Uterus (tissue), 4 donors: Measurements from ENCODE around the gene SNX10. TPM values are rescaled to one million over a fixed set of nuclear protein-coding genes. Genes with fewer than 3 reads are reported as not detected.

ENCODE experiments used
- DNase-seq, 2 donors: peaks; one replicate each; pipeline ENCODE4 v3.0.0-alpha.2; 2019 to 2020
- H3K27ac ChIP-seq, 2 donors: fragments of 200-600 bp; sonication (generic); 1 replicate in 1 of 2; 2 replicates in 1 of 2; pipeline ENCODE4 v1.5.1; 2016 to 2018
- H3K27me3 ChIP-seq, 2 donors: fragments of 200-600 bp; sonication (generic); one replicate each; pipeline ENCODE4 v1.5.1; 2018 to 2019; ENCODE audit warnings: control low read depth in 1 of 2
- H3K36me3 ChIP-seq, 2 donors: fragments of 200-600 bp; sonication (generic); one replicate each; pipeline ENCODE4 v1.5.1; 2019; ENCODE audit warnings: control low read depth in 1 of 2
- H3K4me1 ChIP-seq, 2 donors: fragments of 200-600 bp; sonication (generic); one replicate each; pipeline ENCODE4 v1.5.1; 2018 to 2019; ENCODE audit warnings: control low read depth in 1 of 2
- H3K4me3 ChIP-seq, 2 donors: fragments of 200-600 bp; sonication (generic); 1 replicate in 1 of 2; 2 replicates in 1 of 2; pipeline ENCODE4 v1.5.1; 2018 to 2019; ENCODE audit warnings: mild to moderate bottlenecking in 1 of 2
- H3K9me3 ChIP-seq, 2 donors: fragments of 200-600 bp; sonication (generic); one replicate each; pipeline ENCODE4 v1.5.1; 2019; ENCODE audit warnings: control low read depth in 1 of 2
- POLR2A ChIP-seq, 2 donors: fragments of 450-650 bp; IDR thresholded peaks; one replicate each; pipeline ENCODE4 v1.6.1; 2016; ENCODE audit warnings: antibody characterized with exemption in 2 of 2, mild to moderate bottlenecking in 1 of 2, moderate library complexity in 1 of 2
- intact Hi-C: fragments of 100-400 bp; cut with DNase I; formaldehyde crosslinking; loops from one replicate; pipeline ENCODE4 v1.15.1; 2023; ENCODE audit warnings: low total_unique reads
- total RNA-seq, 4 donors: library from RNA; depleted of rRNA in 3 of 4; stranded (reverse); fragments of >200 nt in 3 of 4; gene quantifications; one replicate each; pipeline versions ENCODE4 v1.1.0 to v1.2.4, GENCODE V29; 2014 to 2023
- TF ChIP-seq, protein P1 (sequence below), 4 experiments: fragments of 200-600 bp in 2 of 4; fragments of 450-650 bp in 2 of 4; sonication (generic) in 2 of 4; IDR thresholded peaks; one replicate each; pipeline ENCODE4 v1.5.1; 2016 to 2019; ENCODE audit warnings: antibody characterized with exemption in 4 of 4, mild to moderate bottlenecking in 2 of 4, moderate library complexity in 1 of 4
- donor health status: DM: yes; HTN: yes; CAD: no.

The SNX10 gene
- total RNA-seq, 4 donors from 2014 or later, result 7.7 to 16.8 (median 9.7) TPM

DNA sequence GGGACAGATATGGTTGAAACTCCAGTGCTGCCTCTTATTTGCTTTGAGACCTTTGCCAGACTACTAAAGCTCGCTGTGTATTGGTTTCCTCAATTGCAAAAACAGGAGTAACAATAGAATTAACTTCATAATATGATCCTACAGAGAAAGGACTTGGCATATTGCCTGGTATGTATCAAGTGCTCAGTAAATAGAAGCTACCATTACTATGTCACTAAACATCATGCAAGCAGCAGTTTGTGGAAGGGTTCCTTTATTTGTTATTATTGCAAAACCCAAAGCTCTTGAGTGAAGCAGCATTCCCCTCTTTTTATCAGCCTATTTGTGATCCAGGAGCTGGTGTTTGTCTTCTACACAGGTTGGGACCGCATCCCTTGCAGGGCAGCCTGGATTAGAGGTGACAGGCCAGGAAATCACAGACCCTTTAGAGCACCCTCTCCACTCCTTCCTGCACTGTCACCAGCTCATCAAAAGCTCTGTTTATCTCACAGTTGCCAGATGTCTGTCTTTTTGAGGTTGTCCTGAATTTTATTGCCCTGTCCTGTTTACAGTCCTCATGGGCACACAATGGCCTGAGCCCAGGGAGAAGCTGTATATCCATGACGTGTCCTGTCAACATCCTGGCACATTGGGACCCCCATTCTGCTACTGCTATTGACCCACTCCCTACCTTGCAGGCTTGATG is 121.5 kb downstream of the SNX10 start:
- no peaks in the 10 kb centered on the region for H3K4me1 ChIP-seq
- H3K36me3 ChIP-seq, result no peaks in the 10 kb centered on the region
- H3K4me3 ChIP-seq, result no peak overlapping the region
- DNase-seq, result no peak
- no peak overlapping the region for H3K27ac ChIP-seq
- intact Hi-C loops, result no loop called here
- TF ChIP-seq, protein P1, sequence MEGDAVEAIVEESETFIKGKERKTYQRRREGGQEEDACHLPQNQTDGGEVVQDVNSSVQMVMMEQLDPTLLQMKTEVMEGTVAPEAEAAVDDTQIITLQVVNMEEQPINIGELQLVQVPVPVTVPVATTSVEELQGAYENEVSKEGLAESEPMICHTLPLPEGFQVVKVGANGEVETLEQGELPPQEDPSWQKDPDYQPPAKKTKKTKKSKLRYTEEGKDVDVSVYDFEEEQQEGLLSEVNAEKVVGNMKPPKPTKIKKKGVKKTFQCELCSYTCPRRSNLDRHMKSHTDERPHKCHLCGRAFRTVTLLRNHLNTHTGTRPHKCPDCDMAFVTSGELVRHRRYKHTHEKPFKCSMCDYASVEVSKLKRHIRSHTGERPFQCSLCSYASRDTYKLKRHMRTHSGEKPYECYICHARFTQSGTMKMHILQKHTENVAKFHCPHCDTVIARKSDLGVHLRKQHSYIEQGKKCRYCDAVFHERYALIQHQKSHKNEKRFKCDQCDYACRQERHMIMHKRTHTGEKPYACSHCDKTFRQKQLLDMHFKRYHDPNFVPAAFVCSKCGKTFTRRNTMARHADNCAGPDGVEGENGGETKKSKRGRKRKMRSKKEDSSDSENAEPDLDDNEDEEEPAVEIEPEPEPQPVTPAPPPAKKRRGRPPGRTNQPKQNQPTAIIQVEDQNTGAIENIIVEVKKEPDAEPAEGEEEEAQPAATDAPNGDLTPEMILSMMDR (IDR thresholded peaks at IDR 0.05), result no peak
- no peak for TF ChIP-seq POLR2A (IDR thresholded peaks at IDR 0.05)
- no peaks in the 10 kb centered on the region for H3K27me3 ChIP-seq
- no peaks in the 10 kb centered on the region for H3K9me3 ChIP-seq

GRCh38 chr7:26416004-26416403 is 124.3 kb downstream of the SNX10 start:
- H3K9me3 ChIP-seq, result no peaks in the 10 kb centered on the region
- no peak overlapping the region for H3K4me3 ChIP-seq
- intact Hi-C loops, result no loop called here
- no peaks in the 10 kb centered on the region for H3K27me3 ChIP-seq
- DNase-seq, result no peak
- H3K4me1 ChIP-seq, result no peaks in the 10 kb centered on the region
- TF ChIP-seq, protein P1 (IDR thresholded peaks at IDR 0.05), result no peak
- no peak for TF ChIP-seq POLR2A (IDR thresholded peaks at IDR 0.05)
- H3K36me3 ChIP-seq, result no peaks in the 10 kb centered on the region
- H3K27ac ChIP-seq, result no peak overlapping the region

DNA sequence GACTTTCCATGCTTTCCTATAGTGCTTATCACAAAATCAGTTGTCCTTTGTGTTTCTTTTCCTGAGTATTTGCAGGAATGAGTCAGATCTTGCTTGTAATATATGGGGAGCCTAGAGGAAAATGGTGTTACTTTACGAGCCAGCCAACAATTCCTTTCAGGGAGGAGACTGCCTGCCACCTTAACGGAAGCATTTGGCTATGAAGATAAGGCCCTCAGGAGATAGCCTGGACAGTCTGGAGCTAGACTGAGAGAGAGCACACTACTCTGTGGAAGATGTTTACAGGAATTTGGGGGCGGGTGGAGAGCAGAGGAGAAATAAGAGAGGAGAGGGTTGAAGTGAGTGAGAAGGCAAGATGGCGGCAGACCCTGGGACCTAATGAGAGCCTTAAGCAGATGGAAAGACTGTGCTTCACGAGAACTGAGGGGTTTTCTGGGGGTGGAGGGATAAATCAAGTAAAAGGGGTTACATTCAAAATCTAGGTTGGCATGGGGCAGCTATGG is 126.3 kb downstream of the SNX10 start:
- peak in 1 of 2 donors; percentile 21 for DNase-seq
- TF ChIP-seq POLR2A (IDR thresholded peaks at IDR 0.05), result no peak
- TF ChIP-seq, protein P1 (IDR thresholded peaks at IDR 0.05), result no peak

GRCh38 chr7:26419198-26419597 is 127.5 kb downstream of the SNX10 start:
- TF ChIP-seq, protein P1 (IDR thresholded peaks at IDR 0.05), result no peak
- no peak for TF ChIP-seq POLR2A (IDR thresholded peaks at IDR 0.05)
- Histone ChIP-seq H3K27me3 (no peaks in the 10 kb centered on the region), H3K27ac (no peak overlapping the region), H3K4me1 (no peaks in the 10 kb centered on the region), H3K36me3 (no peaks in the 10 kb centered on the region), H3K9me3 (no peaks in the 10 kb centered on the region), H3K4me3 (no peak overlapping the region)
- no peak for DNase-seq
- intact Hi-C loops, result no loop called here

More for the DNA sequence above, 126.3 kb downstream of the SNX10 start:
- intact Hi-C loops, result no loop called here
- no peaks in the 10 kb centered on the region for H3K36me3 ChIP-seq
- H3K4me3 ChIP-seq, result no peak overlapping the region
- H3K27me3 ChIP-seq, result no peaks in the 10 kb centered on the region
- H3K27ac ChIP-seq, result peak overlapping the region; percentile 17 to 40
- no peaks in the 10 kb centered on the region for H3K4me1 ChIP-seq
- no peaks in the 10 kb centered on the region for H3K9me3 ChIP-seq

DNA sequence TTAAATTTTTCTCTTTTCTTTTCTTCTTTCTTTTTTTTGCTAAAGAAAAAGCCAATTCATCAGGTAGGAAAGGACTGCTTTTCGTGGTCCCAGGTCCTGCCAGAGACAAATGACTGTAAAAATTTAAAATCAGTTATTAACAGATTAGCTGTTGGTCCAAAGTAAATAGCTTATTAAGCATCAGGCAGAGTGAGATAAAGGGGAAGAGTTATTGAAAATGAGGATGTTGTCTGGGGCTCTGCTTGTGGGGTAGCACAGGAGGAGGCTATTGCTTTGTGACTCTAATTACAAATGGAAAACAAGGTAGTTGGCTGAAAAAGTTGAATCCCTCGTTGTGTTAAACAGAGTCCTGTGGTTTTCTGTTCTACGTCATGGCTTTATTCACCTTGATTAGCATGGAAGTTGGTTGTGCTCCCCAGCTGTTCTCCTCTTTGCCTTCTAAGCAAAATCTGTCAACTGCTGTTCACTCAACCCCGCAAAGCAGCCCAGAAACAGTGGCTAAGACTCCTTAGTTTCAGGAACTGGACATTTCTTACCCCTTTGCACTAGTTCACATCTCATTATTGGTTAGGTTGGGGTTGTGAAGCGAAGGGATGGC is 128.9 kb downstream of the SNX10 start:
- no peaks in the 10 kb centered on the region for H3K27me3 ChIP-seq
- intact Hi-C loops, result no loop called here
- DNase-seq, result no peak
- H3K4me1 ChIP-seq, result no peaks in the 10 kb centered on the region
- no peaks in the 10 kb centered on the region for H3K36me3 ChIP-seq
- H3K4me3 ChIP-seq, result no peak overlapping the region
- no peak overlapping the region for H3K27ac ChIP-seq
- no peaks in the 10 kb centered on the region for H3K9me3 ChIP-seq
- TF ChIP-seq POLR2A (IDR thresholded peaks at IDR 0.05), result no peak
- TF ChIP-seq, protein P1 (IDR thresholded peaks at IDR 0.05), result no peak
